EH (cell line): ENCODE data around the gene PTPN9.
"Not testable (repeated sequence)": the region's sequence is repeated elsewhere in the genome, so short reads cannot be mapped to it uniquely, and the experiment has no call there.

Experiments used
- DNase-seq: peaks from one replicate; pipeline ENCODE4 v3.0.0-alpha.2; 2015; ENCODE audit warnings: low read depth

PTPN9 gene

GRCh38 chr15:75531041-75531450 is 48.1 kb downstream of the PTPN9 start:
- DNase-seq = peak; percentile 62

GRCh38 chr15:75530169-75530568 is 48.9 kb downstream of the PTPN9 start:
- DNase-seq = no peak

- DNase-seq = peak; percentile 65
These were observed 53.4 kb downstream of the PTPN9 start for GRCh38 chr15:75525756-75526155.

GRCh38 chr15:75523011-75523410 is 56.1 kb downstream of the PTPN9 start:
- no peak for DNase-seq

- DNase-seq = peak; percentile 8
These were observed 61.9 kb downstream of the PTPN9 start for GRCh38 chr15:75517233-75517632.

GRCh38 chr15:75508840-75509532 is 70.1 kb downstream of the PTPN9 start:
- peak; percentile 49 for DNase-seq

- DNase-seq = no peak
These were observed 76.8 kb downstream of the PTPN9 start for GRCh38 chr15:75502360-75502759.

- DNase-seq = no peak
These were observed 85.4 kb downstream of the PTPN9 start for GRCh38 chr15:75493732-75494131.

GRCh38 chr15:75483961-75484360 is 95.2 kb downstream of the PTPN9 start:
- no peak for DNase-seq

GRCh38 chr15:75483556-75483955 is 95.6 kb downstream of the PTPN9 start:
- DNase-seq = peak; percentile 21

GRCh38 chr15:75483106-75483505 is 96.0 kb downstream of the PTPN9 start:
- DNase-seq = no peak

- DNase-seq = not testable (repeated sequence)
These were observed 98.7 kb downstream of the PTPN9 start for GRCh38 chr15:75480463-75480862.

GRCh38 chr15:75479670-75480069 is 99.4 kb downstream of the PTPN9 start:
- DNase-seq = no peak

- DNase-seq = not testable (repeated sequence)
These were observed 102.0 kb downstream of the PTPN9 start for GRCh38 chr15:75477094-75477493.

GRCh38 chr15:75468913-75469598 is 110.1 kb downstream of the PTPN9 start:
- DNase-seq = peak; percentile 6

- no peak for DNase-seq
These were observed 118.5 kb downstream of the PTPN9 start for GRCh38 chr15:75460646-75461045.

GRCh38 chr15:75459581-75459980 is 119.5 kb downstream of the PTPN9 start:
- no peak for DNase-seq

GRCh38 chr15:75456710-75457109 is 122.4 kb downstream of the PTPN9 start:
- peak; percentile 31 for DNase-seq

GRCh38 chr15:75455982-75456531 is 123.1 kb downstream of the PTPN9 start:
- peak; percentile 77 for DNase-seq

- DNase-seq = peak; percentile 85
These were observed 123.6 kb downstream of the PTPN9 start for GRCh38 chr15:75455424-75455981.

GRCh38 chr15:75454471-75455378 is 124.4 kb downstream of the PTPN9 start:
- DNase-seq = no peak
